GM12878 (cell line): ENCODE measurements around the gene DMBX1.

Experiments
- EGR1 ChIP-seq, 2 experiments: IDR thresholded peaks; 1 replicate in 1 of 2; 2 replicates in 1 of 2; pipeline ENCODE4 v1.6.1; 2011 to 2012; ENCODE audit warnings: low read depth in 2 of 2, low read length in 2 of 2, borderline replicate concordance in 1 of 2, mild to moderate bottlenecking in 1 of 2, moderate library complexity in 1 of 2
- POLR2A ChIP-seq: IDR thresholded peaks from 2 replicates; pipeline ENCODE4 v1.6.1; 2011; ENCODE audit warnings: low read depth, mild to moderate bottlenecking, low read length

DNA sequence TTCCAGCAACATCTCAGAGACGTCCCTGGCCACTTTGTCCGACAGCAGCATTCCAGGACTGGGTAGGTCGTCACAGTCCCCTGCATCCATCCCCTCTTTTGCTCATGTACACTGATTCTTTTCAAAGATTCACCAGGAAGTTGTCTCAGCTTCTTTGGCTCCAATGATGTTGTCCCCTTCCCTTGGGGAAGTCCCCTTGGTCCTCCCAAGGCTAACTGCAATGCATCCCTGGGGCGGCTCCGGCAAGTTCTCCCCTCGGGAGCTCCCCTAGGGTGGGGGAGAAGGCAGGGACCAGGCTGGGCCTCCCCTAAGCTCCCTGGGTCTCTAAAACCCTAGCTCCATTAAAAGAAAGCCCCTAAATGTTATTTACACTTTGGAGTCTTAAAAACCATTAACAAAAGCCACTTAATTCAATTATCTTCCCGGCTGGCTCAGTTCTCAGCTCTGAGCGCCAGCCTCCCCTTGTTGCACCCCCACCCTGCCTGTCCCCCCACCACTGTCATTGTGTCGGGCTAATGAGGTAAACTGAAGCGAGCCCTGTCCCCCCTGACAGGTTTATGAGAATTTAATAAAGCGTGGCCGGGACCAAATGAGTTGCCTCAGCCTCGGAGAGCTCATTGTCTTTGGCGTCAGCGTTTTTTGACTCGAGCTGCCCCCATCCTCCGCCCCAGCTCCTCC, 36.5 kb downstream of the DMBX1 start:
- TF ChIP-seq POLR2A (no peak), EGR1 (IDR thresholded peaks at IDR 0.05; ENCODE audit: borderline replicate concordance in 1 of 2, low read depth in 2 of 2, low read length in 2 of 2) (no peak)
